Femur (tissue), 1 donor: ENCODE results near the gene PIGQ.
A peak's percentile ranks its signal among the peaks of the same experiment; 100 is the strongest.

Experiments used
- DNase-seq: peaks from one replicate; pipeline ENCODE4 v3.0.0-alpha.2; 2017

Gene PIGQ

GRCh38 chr16:572865-573650 lies 3.3 kb downstream of the PIGQ start:
- DNase-seq: no peak

GRCh38 chr16:574021-574760 lies 4.4 kb downstream of the PIGQ start:
- DNase-seq: no peak

- DNase-seq: no peak
Observed at GRCh38 chr16:575354-576196, 5.8 kb downstream of the PIGQ start.

GRCh38 chr16:576197-576822 lies 6.5 kb downstream of the PIGQ start:
- DNase-seq: no peak

GRCh38 chr16:576823-577201 lies 7.0 kb downstream of the PIGQ start:
- no peak for DNase-seq

- no peak for DNase-seq
Observed at GRCh38 chr16:577796-578195, 8.0 kb downstream of the PIGQ start.

GRCh38 chr16:578232-578869 lies 8.6 kb downstream of the PIGQ start:
- no peak for DNase-seq

- DNase-seq: peak; percentile 71
Observed at GRCh38 chr16:578870-579405, 9.2 kb downstream of the PIGQ start.

GRCh38 chr16:580141-580945 lies 10.6 kb downstream of the PIGQ start:
- DNase-seq: no peak

- DNase-seq: no peak
Observed at GRCh38 chr16:580946-581498, 11.3 kb downstream of the PIGQ start.

GRCh38 chr16:582218-582613 lies 12.4 kb downstream of the PIGQ start:
- DNase-seq: no peak

- DNase-seq: no peak
Observed at GRCh38 chr16:582614-583331, 13.0 kb downstream of the PIGQ start.

GRCh38 chr16:583470-583814 lies 13.7 kb downstream of the PIGQ start:
- no peak for DNase-seq

- no peak for DNase-seq
Observed at GRCh38 chr16:583815-584591, 14.2 kb downstream of the PIGQ start.

- no peak for DNase-seq
Observed at GRCh38 chr16:585351-585750, 15.6 kb downstream of the PIGQ start.

GRCh38 chr16:586047-586644 lies 16.4 kb downstream of the PIGQ start:
- DNase-seq: no peak

- DNase-seq: no peak
Observed at GRCh38 chr16:586645-587590, 17.1 kb downstream of the PIGQ start.

- peak; percentile 68 for DNase-seq
Observed at GRCh38 chr16:588639-588888, 18.8 kb downstream of the PIGQ start.
